Astrocyte (in vitro differentiated cells and primary cell): ENCODE results near the gene TMC4.

Source experiments
- EZH2 ChIP-seq: IDR thresholded peaks from 2 replicates; pipeline ENCODE4 v1.6.1; 2012; ENCODE audit warnings: mild to moderate bottlenecking, low read length, inconsistent platforms; ENCODE audit not compliant: insufficient read depth
- TF ChIP-seq, protein P1 (sequence below): IDR thresholded peaks from 2 replicates; pipeline ENCODE4 v1.5.1; 2011; ENCODE audit warnings: low read depth, mild to moderate bottlenecking, inconsistent platforms, low read length, moderate library complexity; ENCODE audit not compliant: insufficient read depth

DNA sequence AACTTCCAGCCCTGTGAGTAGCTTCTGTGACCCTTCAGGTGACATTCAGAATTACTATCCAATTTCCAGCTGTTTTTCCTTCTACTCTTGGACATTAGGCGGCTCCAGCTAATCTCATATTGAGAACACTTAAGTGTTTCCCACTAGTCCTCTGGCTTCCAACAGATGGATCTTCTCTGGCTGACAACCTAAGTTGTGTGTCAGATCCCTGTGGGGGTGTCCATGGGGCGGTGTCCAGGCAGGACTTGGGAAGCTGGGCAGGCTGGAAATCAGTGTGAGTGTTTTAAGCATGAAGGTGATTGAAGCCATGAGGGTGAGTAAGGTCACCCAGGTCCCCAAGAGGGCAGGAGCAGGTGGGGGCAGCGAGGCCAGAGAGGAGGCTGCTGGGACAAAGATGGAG lies 25.3 kb downstream of the TMC4 start:
- TF ChIP-seq, protein P1, sequence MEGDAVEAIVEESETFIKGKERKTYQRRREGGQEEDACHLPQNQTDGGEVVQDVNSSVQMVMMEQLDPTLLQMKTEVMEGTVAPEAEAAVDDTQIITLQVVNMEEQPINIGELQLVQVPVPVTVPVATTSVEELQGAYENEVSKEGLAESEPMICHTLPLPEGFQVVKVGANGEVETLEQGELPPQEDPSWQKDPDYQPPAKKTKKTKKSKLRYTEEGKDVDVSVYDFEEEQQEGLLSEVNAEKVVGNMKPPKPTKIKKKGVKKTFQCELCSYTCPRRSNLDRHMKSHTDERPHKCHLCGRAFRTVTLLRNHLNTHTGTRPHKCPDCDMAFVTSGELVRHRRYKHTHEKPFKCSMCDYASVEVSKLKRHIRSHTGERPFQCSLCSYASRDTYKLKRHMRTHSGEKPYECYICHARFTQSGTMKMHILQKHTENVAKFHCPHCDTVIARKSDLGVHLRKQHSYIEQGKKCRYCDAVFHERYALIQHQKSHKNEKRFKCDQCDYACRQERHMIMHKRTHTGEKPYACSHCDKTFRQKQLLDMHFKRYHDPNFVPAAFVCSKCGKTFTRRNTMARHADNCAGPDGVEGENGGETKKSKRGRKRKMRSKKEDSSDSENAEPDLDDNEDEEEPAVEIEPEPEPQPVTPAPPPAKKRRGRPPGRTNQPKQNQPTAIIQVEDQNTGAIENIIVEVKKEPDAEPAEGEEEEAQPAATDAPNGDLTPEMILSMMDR = no peak
- no peak for TF ChIP-seq EZH2
